Mesothelial cell of epicardium (in vitro differentiated cells): ENCODE results near the gene WWC2. TPM values are rescaled to one million over a fixed set of nuclear protein-coding genes. Genes with fewer than 3 reads are reported as not detected.
A peak's percentile ranks its signal among the peaks of the same experiment; 100 is the strongest.

Experiments
- DNase-seq, 2 experiments: peaks; one replicate each; pipeline ENCODE4 v3.0.0; 2021; ENCODE audit warnings: low spot score in 2 of 2; ENCODE audit not compliant: unreplicated experiment in 2 of 2
- H3K27ac Mint-ChIP-seq: 2 replicates; pipeline ENCODE4 v1.8.0; 2021; ENCODE audit warnings: mixed read lengths
- H3K27me3 Mint-ChIP-seq: 2 replicates; pipeline ENCODE4 v1.8.0; 2021; ENCODE audit warnings: low read depth, mixed read lengths
- H3K36me3 Mint-ChIP-seq: 2 replicates; pipeline ENCODE4 v1.8.0; 2021; ENCODE audit warnings: mixed read lengths
- H3K4me1 Mint-ChIP-seq: 2 replicates; pipeline ENCODE4 v1.8.0; 2021; ENCODE audit warnings: mixed read lengths
- H3K4me3 Mint-ChIP-seq: 2 replicates; pipeline ENCODE4 v1.8.0; 2021; ENCODE audit warnings: mild to moderate bottlenecking, moderate library complexity, mixed read lengths
- H3K9me3 Mint-ChIP-seq: 2 replicates; pipeline ENCODE4 v1.8.0; 2021; ENCODE audit warnings: mixed read lengths
- total RNA-seq: library from RNA; stranded (reverse); gene quantifications from 3 replicates; pipeline ENCODE4 v1.2.1, GENCODE V29; 2021
- TF ChIP-seq, protein P1 (sequence below): fragments of 200-600 bp; sonication (generic); IDR thresholded peaks from one replicate; pipeline ENCODE4 v1.5.0; 2021; ENCODE audit warnings: antibody characterized with exemption; ENCODE audit not compliant: unreplicated experiment

Gene WWC2
- total RNA-seq, 1 donor from 2014 or later = 64.1 TPM

DNA sequence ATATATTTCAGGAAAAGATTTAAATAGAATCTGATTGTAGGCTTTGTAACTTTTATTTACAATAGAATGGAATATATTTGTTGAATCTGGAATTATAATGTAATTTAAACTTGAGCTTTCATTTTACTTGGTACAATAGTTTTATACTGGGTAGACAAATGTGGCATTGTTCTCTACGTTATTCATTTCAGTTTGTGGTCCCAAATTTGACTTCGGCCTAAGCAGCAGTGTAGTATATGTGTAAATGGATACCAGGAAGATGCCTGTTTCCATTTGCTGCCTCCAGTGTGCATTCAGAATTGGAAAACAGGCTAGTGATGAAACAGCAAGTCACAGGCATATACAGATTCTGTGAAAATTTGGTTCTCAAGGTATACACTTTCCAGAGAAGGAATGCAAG, 143.2 kb downstream of the WWC2 start:
- H3K27ac Mint-ChIP-seq = peak overlapping the region; percentile 51

DNA sequence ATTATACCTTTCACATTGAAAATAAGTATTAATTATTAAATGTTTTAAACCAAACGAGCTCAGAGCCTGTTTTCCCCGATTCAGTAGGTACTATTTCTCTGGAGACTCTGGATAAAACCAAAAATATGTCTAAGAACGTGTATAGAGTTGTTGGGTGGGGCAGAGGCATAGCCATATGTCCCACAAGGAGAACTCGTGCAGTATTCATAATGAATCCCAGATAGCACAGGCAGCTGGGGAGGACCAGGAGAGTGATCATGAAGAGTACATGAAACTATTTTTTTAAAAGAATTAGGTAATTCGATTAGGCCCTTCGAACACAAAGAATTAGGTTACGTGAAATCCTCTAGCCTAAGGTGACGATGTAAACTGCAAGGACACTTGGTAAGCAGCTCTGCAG, 145.0 kb downstream of the WWC2 start:
- peaks cover 23% of the 10 kb centered on the region for H3K4me1 Mint-ChIP-seq
- peak overlapping the region; percentile 39 for H3K27ac Mint-ChIP-seq
- TF ChIP-seq, protein P1, sequence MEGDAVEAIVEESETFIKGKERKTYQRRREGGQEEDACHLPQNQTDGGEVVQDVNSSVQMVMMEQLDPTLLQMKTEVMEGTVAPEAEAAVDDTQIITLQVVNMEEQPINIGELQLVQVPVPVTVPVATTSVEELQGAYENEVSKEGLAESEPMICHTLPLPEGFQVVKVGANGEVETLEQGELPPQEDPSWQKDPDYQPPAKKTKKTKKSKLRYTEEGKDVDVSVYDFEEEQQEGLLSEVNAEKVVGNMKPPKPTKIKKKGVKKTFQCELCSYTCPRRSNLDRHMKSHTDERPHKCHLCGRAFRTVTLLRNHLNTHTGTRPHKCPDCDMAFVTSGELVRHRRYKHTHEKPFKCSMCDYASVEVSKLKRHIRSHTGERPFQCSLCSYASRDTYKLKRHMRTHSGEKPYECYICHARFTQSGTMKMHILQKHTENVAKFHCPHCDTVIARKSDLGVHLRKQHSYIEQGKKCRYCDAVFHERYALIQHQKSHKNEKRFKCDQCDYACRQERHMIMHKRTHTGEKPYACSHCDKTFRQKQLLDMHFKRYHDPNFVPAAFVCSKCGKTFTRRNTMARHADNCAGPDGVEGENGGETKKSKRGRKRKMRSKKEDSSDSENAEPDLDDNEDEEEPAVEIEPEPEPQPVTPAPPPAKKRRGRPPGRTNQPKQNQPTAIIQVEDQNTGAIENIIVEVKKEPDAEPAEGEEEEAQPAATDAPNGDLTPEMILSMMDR = no peak

More for the DNA sequence above, 143.2 kb downstream of the WWC2 start:
- no peak for DNase-seq
- Mint-ChIP-seq H3K4me3 (no peak overlapping the region), H3K9me3 (peaks cover 11% of the 10 kb centered on the region), H3K4me1 (peaks cover 23% of the 10 kb centered on the region), H3K36me3 (peaks cover 23% of the 10 kb centered on the region), H3K27me3 (no peaks in the 10 kb centered on the region)
- TF ChIP-seq, protein P1 = no peak

DNA sequence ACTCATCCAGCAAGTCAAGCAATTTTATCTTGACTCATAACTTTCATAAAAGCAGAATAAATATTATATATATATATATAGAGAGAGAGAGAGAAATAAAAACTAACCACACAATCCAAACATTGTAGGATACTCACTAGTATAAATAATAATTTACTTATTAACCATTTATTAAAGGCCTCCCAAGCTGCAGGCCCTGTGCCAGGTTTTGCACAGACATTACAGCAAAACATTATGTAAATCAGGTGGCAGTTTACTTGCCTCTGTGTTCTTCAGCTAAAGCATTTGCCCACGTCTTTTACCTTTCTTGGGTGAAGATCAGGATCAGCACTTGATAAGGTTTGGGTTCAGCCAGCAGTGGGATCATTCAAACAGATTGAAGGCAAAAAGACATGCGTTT, 145.4 kb downstream of the WWC2 start:
- TF ChIP-seq, protein P1 = no peak
- peaks cover 23% of the 10 kb centered on the region for H3K4me1 Mint-ChIP-seq
- DNase-seq = no peak
- H3K27ac Mint-ChIP-seq = no peak overlapping the region
- H3K9me3 Mint-ChIP-seq = no peaks in the 10 kb centered on the region
- no peaks in the 10 kb centered on the region for H3K27me3 Mint-ChIP-seq
- H3K36me3 Mint-ChIP-seq = peaks cover 15% of the 10 kb centered on the region
- no peak overlapping the region for H3K4me3 Mint-ChIP-seq

More for the DNA sequence above, 145.0 kb downstream of the WWC2 start:
- no peak for DNase-seq
- Mint-ChIP-seq H3K27me3 (no peaks in the 10 kb centered on the region), H3K9me3 (no peaks in the 10 kb centered on the region), H3K4me3 (no peak overlapping the region), H3K36me3 (peaks cover 15% of the 10 kb centered on the region)

DNA sequence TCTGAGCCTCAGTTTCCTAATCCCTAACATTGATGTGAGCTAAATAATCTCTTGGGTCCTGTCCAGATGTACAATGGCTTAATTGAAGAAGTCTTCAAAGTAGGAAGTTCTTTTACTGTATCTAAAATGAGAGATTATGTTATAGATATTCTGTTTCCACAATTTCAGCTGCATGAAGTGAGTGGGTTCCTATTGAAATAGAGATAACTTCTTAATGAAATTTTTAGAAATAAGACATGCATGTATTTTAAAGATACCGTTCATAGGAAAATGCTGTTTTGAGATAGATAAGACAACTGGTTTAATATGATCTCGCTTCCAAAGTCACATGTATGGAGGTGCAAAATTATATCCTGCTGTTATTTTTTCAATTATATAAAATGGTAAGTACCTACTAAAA, 149.1 kb downstream of the WWC2 start:
- H3K27ac Mint-ChIP-seq = no peak overlapping the region
- peaks cover 8% of the 10 kb centered on the region for H3K4me1 Mint-ChIP-seq
- DNase-seq = no peak
- TF ChIP-seq, protein P1 = no peak
- no peaks in the 10 kb centered on the region for H3K9me3 Mint-ChIP-seq
- no peak overlapping the region for H3K4me3 Mint-ChIP-seq
- peaks cover 22% of the 10 kb centered on the region for H3K36me3 Mint-ChIP-seq
- no peaks in the 10 kb centered on the region for H3K27me3 Mint-ChIP-seq

DNA sequence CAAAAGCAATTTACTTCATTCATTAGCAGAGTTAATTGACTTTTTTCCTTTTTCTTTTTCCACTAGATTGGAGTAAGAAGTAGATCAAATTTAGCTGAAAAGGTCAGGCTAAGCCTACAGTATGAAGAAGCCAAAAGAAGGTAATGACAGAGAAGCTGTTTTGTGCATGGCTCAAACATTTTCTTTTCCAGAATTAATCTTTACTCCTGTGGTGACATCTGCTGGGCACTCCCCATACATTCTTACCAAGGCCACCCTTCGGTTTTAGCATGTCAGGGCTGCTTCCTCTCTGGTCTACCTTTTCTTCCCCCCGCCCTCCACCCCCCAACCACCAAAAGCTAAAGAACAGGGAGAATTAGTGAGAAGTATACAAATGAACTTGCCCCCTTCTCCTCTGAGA, 150.8 kb downstream of the WWC2 start:
- DNase-seq = no peak
- Mint-ChIP-seq H3K27me3 (no peaks in the 10 kb centered on the region), H3K9me3 (no peaks in the 10 kb centered on the region), H3K27ac (peak overlapping the region; percentile 43), H3K4me3 (no peak overlapping the region), H3K4me1 (peaks cover 21% of the 10 kb centered on the region), H3K36me3 (peaks cover 22% of the 10 kb centered on the region)
- TF ChIP-seq, protein P1 = peak; percentile 23

DNA sequence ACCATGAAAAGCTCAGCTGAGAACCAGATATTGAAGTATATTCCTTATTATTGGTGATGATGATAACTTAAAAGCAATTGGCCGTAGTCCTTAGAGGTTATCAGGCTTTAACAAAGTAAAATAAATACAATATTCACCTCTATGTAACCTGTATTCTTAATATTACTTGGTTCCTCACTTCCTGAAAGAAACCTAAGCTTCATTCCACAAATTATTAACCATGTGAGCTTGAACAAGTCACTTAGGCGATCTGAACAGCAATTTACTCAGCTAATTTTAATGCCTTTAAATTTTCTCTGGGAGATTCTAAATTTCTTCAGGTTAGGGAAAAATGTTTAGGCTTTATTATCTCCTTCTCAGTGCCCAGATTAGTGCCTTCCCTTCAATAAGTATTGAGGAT, 151.8 kb downstream of the WWC2 start:
- H3K4me3 Mint-ChIP-seq = no peak overlapping the region
- peaks cover 17% of the 10 kb centered on the region for H3K36me3 Mint-ChIP-seq
- no peaks in the 10 kb centered on the region for H3K27me3 Mint-ChIP-seq
- H3K9me3 Mint-ChIP-seq = no peaks in the 10 kb centered on the region
- TF ChIP-seq, protein P1 = no peak
- peaks cover 21% of the 10 kb centered on the region for H3K4me1 Mint-ChIP-seq
- no peak for DNase-seq
- no peak overlapping the region for H3K27ac Mint-ChIP-seq
